Stimulated activated CD4-positive, alpha-beta T cell treated with anti-CD3 and anti-CD28 coated beads, TNF-alpha, amount 100 ng/mL, for 4 hours (primary cell): ENCODE data around the gene HEYL.

Experiments used
- DNase-seq, 3 experiments: peaks; one replicate each; pipeline ENCODE4 v3.0.0-alpha.2; 2020; ENCODE audit warnings: low read depth in 3 of 3

Gene HEYL

DNA sequence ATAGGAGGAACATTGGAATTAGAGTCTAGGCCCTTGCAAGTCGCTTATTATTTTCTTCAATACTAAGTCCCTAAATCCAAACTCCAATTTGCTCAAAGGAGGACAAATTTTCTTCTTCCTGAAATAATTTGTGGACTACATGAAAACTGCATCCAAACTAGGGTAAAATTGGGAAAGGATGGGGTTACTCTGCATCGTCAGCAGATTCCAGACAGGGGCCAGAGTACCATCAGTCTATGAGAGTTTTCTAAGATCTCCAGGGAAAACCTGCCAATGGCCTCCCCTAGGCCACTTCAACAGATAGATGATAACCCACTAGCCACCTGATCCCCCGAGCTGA, 508 bp downstream of the HEYL start:
- DNase-seq, result no peak

- DNase-seq, result no peak
These were observed 2.1 kb downstream of the HEYL start for GRCh38 chr1:39637361-39637760.

DNA sequence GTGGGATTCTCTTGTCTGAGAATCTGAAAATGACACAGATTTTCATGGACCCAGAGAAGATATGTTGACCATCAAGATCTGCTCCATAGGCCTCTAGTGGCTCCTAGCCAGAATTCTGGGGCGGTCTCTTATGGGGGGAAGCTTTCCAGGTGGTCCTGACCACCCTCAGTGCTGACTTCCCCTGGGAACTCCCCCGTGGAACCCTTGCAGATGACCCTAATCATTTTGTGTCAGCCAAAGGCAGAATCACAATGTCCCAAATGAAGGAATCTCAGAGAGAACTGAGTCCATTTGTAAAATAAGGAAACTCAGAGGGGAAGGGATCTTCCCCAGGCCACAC, 3.6 kb downstream of the HEYL start:
- DNase-seq, result no peak

DNA sequence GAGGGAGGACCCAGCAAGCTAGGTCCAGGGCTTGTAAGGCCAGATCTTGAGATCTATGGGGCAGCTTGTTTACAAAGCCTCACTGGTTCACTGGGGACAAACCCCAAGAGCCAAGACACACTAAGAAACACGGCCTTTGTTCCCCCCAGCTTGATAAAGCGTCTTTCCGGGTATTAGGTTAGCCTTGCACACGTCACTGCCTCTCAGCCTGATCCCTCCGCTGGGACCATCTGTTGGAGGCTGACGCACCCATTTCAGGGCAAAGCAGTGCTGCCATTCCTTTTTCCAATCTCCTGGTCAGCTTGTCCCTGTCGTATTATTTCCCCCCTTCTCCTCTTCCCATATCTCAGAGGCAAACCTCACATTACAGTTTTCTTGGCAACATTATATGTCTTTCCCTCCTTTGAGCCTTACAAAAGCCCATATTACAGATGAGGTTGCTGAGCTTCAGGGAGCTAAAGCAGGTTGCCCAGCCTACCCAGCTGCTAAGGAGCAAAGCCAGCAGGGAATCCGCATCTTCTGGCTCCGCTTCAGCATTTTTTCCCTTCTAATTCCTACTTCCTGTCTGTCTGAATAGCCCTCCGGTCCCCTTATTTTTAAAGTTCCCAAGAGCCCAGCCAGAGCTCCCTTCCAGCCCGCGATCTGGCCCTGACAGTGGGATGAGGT, 4.1 kb downstream of the HEYL start:
- DNase-seq, result no peak

DNA sequence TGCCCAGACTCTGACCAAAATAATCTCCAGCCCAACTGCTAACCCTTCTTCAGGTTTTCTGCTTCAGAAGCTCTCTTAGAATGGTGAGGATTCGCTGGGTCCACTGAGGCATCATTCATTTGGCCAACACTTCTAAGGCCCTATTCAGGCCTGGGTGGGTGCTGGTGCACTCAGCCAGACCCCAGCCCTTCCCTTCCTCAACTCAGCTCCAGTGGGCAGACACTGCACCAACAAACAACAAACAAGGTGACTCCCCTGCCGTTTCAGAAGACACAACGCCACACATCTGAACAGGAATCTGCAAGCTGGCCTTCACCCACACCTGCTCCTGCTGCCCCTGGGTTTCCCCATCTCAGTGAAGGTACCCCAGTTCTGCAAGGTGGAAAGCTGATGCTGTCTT, 6.0 kb downstream of the HEYL start:
- DNase-seq, result no peak

DNA sequence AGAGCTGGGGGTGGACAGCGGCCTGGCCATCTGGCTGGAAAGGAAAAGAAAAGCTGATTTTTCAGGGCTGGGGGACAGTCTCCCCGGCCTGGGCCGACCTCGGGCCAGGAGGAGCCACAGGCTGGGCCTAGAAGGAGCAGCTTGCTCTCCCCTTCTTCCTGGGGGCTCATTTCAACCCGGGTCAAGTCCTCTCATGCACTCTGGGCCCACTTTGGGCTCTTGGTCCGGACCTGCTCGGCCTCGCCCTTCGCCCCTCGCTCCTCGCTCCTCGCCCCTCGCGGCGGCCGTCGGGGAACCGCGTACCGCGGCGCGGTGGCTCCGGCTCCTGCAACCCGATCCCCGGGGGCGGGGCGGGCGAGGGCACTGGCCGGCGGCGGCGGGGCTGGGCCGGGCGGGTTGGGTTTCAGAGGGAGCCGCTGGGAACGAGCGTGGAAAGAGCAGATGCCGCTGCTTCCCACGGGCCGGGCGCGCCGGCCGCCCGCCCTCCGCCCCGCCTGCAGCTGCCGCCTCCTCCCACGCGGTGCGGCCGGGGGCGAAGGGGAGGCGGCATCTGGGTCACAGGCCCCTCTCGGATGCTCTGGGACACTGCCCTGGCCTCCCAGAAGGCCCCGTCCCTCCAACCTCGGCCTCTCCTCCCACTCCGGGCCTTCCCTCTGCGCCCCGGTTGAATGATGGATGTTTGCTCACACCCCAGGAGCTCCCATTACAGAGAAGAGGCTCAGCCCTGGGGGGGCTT, 6.6 kb downstream of the HEYL start:
- no peak for DNase-seq

DNA sequence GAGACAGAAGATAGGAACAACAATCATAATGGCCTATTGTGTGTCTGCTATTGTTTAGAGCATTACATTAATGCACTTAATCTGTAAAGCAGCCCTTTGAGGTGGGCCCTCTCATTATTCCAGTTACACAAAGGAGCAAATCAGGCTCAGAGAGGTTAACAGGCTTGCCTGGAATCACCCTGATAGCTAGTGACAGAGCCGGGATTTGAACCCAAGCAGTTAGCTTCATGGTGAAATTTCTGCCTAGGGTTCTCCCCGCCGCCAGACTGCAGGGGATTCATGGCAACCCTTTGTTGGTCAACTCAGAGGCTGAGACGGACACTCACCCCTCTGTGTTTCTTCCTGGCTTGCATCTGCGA, 7.1 kb downstream of the HEYL start:
- no peak for DNase-seq

- DNase-seq, result no peak
These were observed 7.8 kb downstream of the HEYL start for GRCh38 chr1:39631361-39632322.

GRCh38 chr1:39628807-39629350, 10.6 kb downstream of the HEYL start:
- DNase-seq, result no peak

GRCh38 chr1:39626646-39627045, 12.8 kb downstream of the HEYL start:
- no peak for DNase-seq

DNA sequence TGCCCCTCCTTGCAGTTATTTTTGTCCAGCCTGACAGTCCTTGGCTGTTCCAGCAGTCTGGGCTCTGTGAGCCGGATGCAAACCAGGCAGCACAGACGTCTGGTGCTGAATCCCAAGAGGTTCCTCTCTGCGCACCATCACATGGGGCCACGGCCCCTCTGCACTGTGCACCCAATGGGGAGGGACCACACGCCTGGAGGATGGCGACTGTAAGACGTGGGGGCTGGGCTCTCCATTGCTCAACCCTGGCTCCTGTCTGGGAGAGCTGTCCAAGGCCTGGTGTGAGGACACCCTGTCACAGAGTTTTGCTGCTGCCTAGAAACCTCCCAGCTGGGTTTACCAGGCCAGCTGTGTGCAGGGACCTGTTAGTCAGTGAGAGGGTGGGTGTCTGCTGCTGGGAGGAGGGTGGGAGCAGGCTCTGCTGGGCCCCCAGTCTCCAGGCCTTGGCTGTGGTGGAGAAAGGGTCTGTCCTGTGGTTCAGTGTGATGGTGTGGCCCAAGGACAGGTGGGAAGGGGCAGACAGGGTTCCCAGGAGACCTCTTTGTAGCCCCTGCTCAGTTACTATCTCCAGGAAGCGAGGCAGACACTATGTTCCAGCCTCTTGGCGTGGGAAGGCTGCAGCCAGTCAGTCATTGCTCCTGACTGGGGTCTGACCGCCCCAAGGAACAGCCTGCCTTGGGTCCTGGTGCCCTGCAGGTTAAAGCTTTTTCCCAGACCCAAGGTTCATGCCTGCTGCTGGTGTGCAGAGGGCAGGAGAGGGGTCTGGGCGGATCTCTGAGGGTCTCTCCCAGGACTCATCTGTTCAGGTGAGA, 13.8 kb downstream of the HEYL start:
- no peak for DNase-seq

GRCh38 chr1:39625009-39625408, 14.4 kb downstream of the HEYL start:
- no peak for DNase-seq

DNA sequence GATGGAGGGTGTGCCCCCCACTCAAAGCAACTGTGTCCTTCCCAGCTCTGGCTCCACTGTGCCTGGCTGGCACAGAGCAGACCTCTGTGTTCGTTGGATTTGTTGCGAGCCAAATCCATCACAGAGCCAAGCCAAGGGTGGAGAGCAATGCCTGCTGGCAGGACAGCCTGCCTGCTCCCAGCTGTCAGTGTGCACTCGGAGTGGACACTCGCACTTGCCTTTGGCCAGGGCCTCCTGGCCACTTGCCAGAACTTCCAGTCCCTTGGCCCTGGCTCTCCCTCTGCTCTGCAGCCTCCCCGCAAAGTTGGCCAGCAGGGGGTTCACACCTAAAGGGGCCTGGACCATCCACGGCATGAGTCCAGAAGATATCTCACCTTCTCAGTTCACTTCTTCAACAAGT, 16.4 kb downstream of the HEYL start:
- DNase-seq, result no peak

DNA sequence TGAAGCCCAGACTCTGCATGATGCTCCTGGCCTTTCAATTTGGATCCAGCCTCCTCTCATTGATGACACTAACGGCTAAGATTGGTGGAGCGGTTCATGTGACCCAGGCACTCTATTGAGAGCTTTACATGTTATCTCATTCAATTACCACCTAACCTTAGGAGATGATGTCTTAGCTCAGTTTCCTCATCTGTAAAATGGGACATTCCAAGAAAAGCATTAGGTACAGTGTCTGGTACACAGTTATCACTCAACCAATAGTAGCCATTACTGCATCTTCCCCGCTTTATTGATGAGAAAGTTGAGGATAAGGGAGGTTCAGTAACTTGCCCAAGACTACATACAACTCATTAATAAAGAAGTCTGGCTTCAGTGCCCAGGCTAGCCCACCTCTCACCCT, 17.0 kb downstream of the HEYL start:
- DNase-seq, result no peak

DNA sequence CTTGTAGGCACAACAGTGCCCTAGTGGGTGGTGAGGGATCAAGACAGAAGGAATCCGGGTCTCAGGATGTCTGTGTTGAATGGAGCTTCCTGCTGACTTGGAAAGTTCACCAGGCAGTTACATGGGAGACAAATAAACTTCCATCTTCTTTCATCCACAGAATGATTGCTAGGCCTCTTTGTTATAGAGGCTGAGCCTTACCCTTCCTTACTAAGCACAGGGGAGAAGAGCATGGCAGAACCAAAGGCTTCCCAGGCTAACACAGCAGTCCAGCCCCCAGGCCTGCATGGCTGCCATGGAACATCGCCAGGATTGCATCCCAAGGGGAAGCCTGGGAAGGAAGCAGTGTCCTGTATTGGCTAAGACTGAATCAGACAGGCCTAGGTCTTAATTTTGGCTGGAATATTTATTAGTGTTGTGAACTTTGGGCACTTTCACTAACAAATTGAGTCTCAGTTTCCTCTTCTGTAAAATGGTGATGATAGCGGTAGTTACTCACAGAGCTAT, 18.7 kb downstream of the HEYL start:
- no peak for DNase-seq

DNA sequence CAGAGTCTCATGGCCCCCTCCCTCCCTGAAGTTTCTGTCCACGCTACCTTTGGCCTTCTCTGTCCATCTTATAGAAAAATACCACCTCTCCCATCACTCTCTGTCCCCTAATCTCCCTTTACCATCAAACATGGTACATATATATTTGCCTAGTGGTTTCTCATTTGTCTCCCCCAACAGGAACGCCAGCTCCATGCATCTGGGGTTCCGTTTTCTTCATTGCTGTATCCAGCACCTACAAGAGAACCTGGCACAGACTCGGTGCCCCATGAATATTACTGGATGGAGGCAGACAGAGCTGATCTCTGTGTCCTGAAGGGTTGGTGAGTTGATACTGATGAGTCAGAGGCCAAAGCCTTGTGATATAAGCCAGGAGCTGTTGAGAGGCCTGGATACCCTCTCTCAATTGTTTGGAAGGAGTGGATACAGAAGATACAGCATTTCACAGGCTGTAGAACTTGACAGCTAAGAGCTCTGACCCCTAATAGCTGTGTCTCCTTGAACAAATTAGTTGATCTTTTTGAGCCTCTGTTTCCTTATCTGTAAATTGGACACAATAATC, 21.9 kb downstream of the HEYL start:
- no peak for DNase-seq

GRCh38 chr1:39615086-39615673, 24.3 kb downstream of the HEYL start:
- no peak for DNase-seq

DNA sequence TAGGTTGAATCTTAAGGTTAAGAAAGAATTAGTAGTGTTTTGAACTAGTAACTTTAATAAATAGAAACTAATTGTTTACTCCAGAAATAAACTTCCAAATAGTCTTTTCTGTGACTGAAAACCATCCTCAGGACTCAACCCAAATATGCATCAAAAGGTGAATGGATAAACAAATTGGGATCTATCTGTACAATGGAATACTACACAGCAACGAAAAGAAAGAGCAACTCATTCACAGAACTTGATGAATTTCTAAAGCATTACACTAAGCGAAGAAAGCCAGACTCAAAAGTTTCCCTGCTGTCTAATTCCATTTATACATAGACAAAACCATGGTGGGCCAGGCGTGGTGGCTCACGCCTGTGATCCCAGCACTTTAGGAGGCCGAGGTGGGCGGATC, 25.0 kb downstream of the HEYL start:
- no peak for DNase-seq

DNA sequence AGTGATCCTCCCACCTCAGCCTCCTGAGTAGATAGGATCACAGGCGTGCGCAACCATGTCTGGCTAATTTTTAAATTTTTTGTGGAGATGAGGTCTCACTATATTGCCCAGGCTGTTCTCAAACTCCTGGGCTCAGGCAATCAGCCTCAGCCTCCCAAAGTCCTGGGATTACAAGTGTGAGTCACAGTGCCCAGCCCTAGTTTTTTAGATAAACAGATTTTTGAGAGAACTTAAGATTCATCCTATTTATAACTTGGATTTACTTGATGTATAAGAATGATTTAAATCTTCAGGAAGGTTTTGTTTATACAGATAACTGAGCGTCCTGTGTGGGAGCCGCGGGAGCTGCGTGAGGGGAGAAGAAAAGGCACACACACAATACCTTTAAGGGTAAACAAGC, 26.2 kb downstream of the HEYL start:
- DNase-seq, result no peak

GRCh38 chr1:39609618-39610331, 29.7 kb downstream of the HEYL start:
- peak; percentile 61 to 71 (median 69) for DNase-seq
